Neural crest cell (in vitro differentiated cells): ENCODE measurements around the gene GAS2L1. TPM values are rescaled to one million over a fixed set of nuclear protein-coding genes. Genes with fewer than 3 reads are reported as not detected.

Source experiments
- DNase-seq: peaks from one replicate; pipeline ENCODE4 v3.0.0; 2021; ENCODE audit warnings: low read depth, mixed read lengths, low spot score
- H3K27ac Mint-ChIP-seq: one replicate; pipeline ENCODE4 v1.8.0; 2021; ENCODE audit warnings: mild to moderate bottlenecking, mixed read lengths; ENCODE audit not compliant: unreplicated experiment
- H3K27me3 Mint-ChIP-seq: 2 replicates; pipeline ENCODE4 v1.8.0; 2021; ENCODE audit warnings: low read depth, mild to moderate bottlenecking, mixed read lengths
- H3K36me3 Mint-ChIP-seq: 2 replicates; pipeline ENCODE4 v1.8.0; 2021; ENCODE audit warnings: low read depth, mild to moderate bottlenecking, mixed read lengths
- H3K4me1 Mint-ChIP-seq: 2 replicates; pipeline ENCODE4 v1.8.0; 2021; ENCODE audit warnings: mixed read lengths
- H3K4me3 Mint-ChIP-seq: one replicate; pipeline ENCODE4 v1.8.0; 2021; ENCODE audit warnings: mild to moderate bottlenecking, mixed read lengths
- H3K9me3 Mint-ChIP-seq: 2 replicates; pipeline ENCODE4 v1.8.0; 2021; ENCODE audit warnings: mixed read lengths
- CTCF ChIP-seq: fragments of 200-600 bp; sonication (generic); conservative IDR thresholded peaks from 2 replicates; pipeline ENCODE4 v1.5.0; 2021; ENCODE audit warnings: antibody characterized with exemption, mild to moderate bottlenecking
- total RNA-seq: library from RNA; stranded (reverse); gene quantifications from 2 replicates; pipeline ENCODE4 v1.2.1, GENCODE V29; 2021

GAS2L1 gene
- total RNA-seq, 1 donor from 2014 or later = 8.9 TPM

- no peaks in the 10 kb centered on the region for H3K4me1 Mint-ChIP-seq
- H3K9me3 Mint-ChIP-seq = no peaks in the 10 kb centered on the region
- peak overlapping the region; percentile 31 for H3K4me3 Mint-ChIP-seq
- TF ChIP-seq CTCF = no peak
- H3K27me3 Mint-ChIP-seq = no peaks in the 10 kb centered on the region
- H3K27ac Mint-ChIP-seq = no peak overlapping the region
- no peaks in the 10 kb centered on the region for H3K36me3 Mint-ChIP-seq
- no peak for DNase-seq
These were observed 45.7 kb upstream of the GAS2L1 start for GRCh38 chr22:29260601-29261315.

GRCh38 chr22:29263791-29264276 lies 42.6 kb upstream of the GAS2L1 start:
- TF ChIP-seq CTCF = no peak
- H3K27ac Mint-ChIP-seq = no peak overlapping the region

GRCh38 chr22:29265305-29265704 lies 41.1 kb upstream of the GAS2L1 start:
- Mint-ChIP-seq H3K27me3 (peaks cover 2% of the 10 kb centered on the region), H3K27ac (no peak overlapping the region), H3K36me3 (peaks cover 15% of the 10 kb centered on the region), H3K9me3 (no peaks in the 10 kb centered on the region), H3K4me1 (peaks cover 34% of the 10 kb centered on the region), H3K4me3 (no peak overlapping the region)
- no peak for DNase-seq
- TF ChIP-seq CTCF = no peak

More at GRCh38 chr22:29263791-29264276, 42.6 kb upstream of the GAS2L1 start:
- Mint-ChIP-seq H3K4me1 (peaks cover 20% of the 10 kb centered on the region), H3K9me3 (no peaks in the 10 kb centered on the region), H3K27me3 (peaks cover 2% of the 10 kb centered on the region), H3K4me3 (no peak overlapping the region), H3K36me3 (peaks cover 5% of the 10 kb centered on the region)
- DNase-seq = no peak

GRCh38 chr22:29265929-29266328 lies 40.5 kb upstream of the GAS2L1 start:
- no peaks in the 10 kb centered on the region for H3K9me3 Mint-ChIP-seq
- peaks cover 40% of the 10 kb centered on the region for H3K4me1 Mint-ChIP-seq
- peaks cover 19% of the 10 kb centered on the region for H3K36me3 Mint-ChIP-seq
- TF ChIP-seq CTCF = no peak
- no peak for DNase-seq
- peak overlapping the region; percentile 97 for H3K4me3 Mint-ChIP-seq
- H3K27ac Mint-ChIP-seq = peak overlapping the region; percentile 96
- peaks cover 2% of the 10 kb centered on the region for H3K27me3 Mint-ChIP-seq

GRCh38 chr22:29266564-29267461 lies 39.6 kb upstream of the GAS2L1 start:
- H3K4me1 Mint-ChIP-seq = peaks cover 47% of the 10 kb centered on the region
- DNase-seq = no peak

More at GRCh38 chr22:29266564-29267461, 39.6 kb upstream of the GAS2L1 start:
- Mint-ChIP-seq H3K27me3 (peaks cover 2% of the 10 kb centered on the region), H3K36me3 (peaks cover 22% of the 10 kb centered on the region), H3K9me3 (no peaks in the 10 kb centered on the region), H3K27ac (peak overlapping the region; percentile 96), H3K4me3 (peak overlapping the region; percentile 97)
- TF ChIP-seq CTCF = no peak
